ENCODE results near the gene PHETA2.
"Not testable (repeated sequence)": the region's sequence is repeated elsewhere in the genome, so short reads cannot be mapped to it uniquely, and the experiment has no call there.

- TF ChIP-seq POLR2A, POLR2AphosphoS5 (IDR thresholded peaks at IDR 0.05): not testable (repeated sequence)
- TF ChIP-seq, protein P1, sequence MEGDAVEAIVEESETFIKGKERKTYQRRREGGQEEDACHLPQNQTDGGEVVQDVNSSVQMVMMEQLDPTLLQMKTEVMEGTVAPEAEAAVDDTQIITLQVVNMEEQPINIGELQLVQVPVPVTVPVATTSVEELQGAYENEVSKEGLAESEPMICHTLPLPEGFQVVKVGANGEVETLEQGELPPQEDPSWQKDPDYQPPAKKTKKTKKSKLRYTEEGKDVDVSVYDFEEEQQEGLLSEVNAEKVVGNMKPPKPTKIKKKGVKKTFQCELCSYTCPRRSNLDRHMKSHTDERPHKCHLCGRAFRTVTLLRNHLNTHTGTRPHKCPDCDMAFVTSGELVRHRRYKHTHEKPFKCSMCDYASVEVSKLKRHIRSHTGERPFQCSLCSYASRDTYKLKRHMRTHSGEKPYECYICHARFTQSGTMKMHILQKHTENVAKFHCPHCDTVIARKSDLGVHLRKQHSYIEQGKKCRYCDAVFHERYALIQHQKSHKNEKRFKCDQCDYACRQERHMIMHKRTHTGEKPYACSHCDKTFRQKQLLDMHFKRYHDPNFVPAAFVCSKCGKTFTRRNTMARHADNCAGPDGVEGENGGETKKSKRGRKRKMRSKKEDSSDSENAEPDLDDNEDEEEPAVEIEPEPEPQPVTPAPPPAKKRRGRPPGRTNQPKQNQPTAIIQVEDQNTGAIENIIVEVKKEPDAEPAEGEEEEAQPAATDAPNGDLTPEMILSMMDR (IDR thresholded peaks at IDR 0.05) = not testable (repeated sequence)
These were observed 41.4 kb downstream of the PHETA2 start for GRCh38 chr22:42115420-42115830.
